ENCODE data around the gene PHYKPL.
A peak's percentile ranks its signal among the peaks of the same experiment; 100 is the strongest.
"Not testable (repeated sequence)": the region's sequence is repeated elsewhere in the genome, so short reads cannot be mapped to it uniquely, and the experiment has no call there.

Gene PHYKPL

DNA sequence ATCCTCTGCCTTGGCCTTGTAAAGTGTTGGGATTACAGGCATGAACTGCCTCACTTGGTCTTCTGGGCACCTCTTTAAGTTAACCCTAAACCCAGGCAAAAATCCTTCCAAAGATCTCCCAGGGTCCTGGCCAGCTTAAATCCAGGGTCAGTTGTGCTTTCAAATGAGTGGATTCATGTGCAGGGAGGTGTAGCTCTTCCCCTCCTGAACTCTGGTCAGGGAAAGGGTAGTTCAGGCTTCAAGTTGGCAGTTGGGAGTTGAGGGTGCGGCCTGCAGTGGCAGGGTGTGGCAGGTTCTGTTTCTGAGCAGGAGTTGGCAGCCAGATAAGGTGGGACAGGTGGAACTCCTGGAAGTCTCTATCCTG lies 24.7 kb downstream of the PHYKPL start:
- no peak for DNase-seq (ENCODE audit: low read depth, low spot score)

DNA sequence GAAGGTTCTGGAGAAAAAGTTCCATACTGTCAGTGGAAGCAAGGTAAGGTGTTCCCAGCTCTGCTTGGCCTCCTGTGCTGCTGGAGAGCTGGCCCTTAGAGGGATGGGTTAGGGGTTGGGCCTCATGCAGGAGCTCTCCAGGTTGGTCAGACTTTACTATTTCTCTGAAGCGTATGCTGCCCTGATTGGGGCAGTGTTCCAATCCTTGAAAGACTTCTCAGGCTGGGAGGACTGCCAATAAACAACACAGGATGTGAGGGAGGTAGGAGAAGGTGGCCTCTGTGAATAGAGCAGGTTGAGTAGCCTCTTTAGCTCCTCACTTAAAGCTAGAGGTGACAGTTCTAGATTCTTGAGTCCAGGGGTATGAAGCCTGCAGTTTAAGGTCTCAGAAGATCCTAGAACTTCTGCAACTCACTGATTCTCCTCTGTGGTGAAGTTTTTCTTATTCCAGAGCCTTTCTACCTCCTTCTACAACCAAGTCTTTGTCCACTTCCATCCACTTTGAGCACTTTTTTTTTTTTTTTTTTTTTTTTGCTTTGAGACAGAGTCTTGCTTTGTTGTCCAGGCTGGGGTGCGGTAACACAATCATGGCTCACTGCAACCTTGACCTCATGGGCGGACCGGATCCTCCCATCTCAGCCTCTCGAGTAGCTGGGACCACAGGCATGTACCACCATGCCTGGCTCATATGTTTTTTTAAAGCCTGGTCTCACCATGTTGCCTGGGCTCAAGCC lies 25.3 kb downstream of the PHYKPL start:
- DNase-seq (ENCODE audit: low read depth, low spot score) = no peak

DNA sequence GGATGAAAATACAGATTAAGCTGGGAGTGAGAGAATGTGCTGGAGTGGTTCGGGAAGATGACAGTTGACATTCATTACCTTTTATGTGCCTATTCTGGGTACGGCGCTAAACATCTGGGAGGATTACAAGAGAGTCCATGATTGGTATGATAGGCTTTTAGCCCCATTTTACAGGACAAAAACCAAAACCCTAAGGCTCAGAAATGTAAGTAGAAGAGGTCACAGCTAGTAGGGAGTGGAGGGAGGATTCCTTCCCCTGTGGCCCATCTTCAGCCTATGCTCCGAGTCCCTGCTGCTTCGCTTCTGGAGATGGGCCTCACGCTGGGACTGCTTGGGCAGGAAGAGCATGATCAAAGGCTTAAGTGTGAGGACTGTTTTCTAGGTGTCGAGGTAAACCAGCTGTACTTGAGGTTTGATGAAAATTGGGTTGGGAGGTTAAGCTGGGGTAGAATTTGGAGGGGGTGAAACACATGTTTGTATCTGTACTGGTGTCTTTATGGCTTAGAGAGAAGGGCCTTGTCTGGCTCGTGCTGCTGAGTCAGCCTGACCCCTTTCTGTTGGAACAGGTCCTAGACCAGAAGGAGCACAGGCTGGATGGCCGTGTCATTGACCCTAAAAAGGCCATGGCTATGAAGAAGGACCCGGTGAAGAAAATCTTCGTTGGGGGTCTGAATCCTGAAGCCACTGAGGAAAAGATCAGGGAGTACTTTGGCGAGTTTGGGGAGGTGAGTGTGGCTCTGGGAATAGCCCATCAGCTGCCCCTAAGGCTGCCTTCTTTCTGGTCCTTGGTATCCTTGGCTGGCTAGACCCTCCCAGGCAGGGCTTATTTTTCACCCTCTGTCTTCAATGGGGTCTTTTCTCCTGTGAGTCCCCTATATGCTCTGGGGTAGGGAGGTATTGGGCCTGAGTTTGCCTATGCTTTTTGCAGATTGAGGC lies 26.2 kb downstream of the PHYKPL start:
- DNase-seq (ENCODE audit: low read depth, low spot score) = no peak

DNA sequence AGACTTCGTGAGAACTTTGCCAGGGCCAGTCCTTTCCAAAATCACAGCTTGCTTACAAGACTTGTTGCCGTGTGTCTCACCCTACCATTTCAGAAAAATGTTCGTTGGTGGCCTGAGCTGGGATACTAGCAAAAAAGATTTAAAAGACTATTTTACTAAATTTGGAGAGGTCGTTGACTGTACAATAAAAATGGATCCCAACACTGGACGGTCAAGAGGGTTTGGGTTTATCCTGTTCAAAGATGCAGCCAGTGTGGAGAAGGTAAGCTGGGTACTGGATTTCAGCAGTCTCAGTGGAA lies 26.9 kb downstream of the PHYKPL start:
- DNase-seq (ENCODE audit: low read depth, low spot score) = no peak

DNA sequence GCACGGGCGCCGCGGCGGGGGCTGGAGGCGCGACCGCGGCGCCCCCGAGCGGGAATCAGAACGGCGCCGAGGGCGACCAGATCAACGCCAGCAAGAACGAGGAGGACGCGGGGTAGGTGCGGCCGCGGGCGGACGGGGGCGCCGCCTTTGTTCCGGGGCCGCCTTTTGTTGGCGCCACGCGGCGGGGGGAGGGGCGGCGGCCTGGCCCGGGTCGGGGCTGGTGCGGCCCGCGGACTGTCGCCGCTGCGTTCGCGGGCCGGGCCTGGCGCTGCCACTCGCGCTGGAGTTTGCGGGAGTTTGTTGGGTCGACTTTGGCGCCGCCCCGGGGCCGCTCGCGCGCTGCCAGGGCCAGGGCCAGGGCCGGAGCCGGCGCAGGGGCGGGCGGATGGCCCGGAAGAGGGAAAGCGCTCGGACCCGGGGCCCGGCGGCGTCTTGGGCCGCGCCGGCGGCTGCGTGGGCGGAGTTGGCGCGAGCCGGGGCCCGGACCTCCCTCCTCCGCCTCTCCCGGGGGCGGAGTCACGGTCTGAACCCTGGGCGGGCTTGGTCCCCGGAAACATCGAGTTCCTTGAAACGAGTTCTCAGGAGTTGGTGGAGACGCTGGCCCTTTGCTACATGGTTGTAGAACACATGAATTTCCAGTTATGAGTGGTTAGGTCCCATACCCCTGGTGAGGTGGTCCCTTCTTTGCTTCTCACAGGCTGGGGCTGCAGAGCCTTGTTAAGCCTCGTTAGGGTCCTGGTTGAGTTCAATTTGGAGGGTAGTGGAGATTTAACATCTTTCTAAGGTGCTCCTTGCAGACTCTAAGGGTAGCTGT lies 27.5 kb downstream of the PHYKPL start:
- peak; percentile 32 for DNase-seq (ENCODE audit: low read depth, low spot score)

DNA sequence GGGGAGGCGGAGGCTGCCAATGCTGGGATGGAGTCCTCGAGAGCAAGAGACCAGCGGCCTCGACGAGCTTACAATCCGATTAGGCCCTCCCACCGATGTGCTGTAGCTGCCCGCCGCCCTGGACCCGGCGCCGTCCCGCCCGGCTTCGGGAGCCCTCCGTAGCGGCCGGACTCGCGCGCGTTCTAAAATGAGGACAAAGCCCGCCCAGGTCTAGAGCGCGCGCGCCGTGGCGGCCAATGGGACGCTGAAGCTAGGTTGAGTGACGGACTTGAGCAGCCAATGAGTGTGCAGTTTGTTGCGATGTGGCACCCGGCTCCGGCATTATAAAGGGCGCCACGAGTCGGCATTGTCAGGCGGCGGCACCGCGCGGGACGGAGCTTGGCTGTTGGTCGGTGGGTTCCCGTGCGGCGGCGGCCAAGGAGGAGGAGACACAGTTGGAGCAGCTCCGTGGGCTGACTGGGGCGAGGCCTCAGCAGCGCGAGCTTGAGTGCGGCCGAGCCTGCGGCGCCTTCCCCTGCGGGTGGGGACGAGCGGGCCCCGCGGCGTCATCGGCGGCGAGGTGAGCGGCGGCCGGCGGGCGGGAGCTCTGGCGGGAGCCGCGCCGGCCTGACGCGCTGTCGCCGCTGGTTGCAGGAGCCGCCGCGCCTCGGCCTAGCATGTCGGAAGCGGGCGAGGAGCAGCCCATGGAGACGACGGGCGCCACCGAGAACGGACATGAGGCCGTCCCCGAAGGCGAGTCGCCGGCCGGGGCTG lies 28.2 kb downstream of the PHYKPL start, which contains the start of gene HNRNPAB:
HNRNPAB (plus strand) TSS at position 352 of the 753 bp plus-strand sequence; CDS start at position 657, 305 bp downstream.
- peak; percentile 90 for DNase-seq (ENCODE audit: low read depth, low spot score)

DNA sequence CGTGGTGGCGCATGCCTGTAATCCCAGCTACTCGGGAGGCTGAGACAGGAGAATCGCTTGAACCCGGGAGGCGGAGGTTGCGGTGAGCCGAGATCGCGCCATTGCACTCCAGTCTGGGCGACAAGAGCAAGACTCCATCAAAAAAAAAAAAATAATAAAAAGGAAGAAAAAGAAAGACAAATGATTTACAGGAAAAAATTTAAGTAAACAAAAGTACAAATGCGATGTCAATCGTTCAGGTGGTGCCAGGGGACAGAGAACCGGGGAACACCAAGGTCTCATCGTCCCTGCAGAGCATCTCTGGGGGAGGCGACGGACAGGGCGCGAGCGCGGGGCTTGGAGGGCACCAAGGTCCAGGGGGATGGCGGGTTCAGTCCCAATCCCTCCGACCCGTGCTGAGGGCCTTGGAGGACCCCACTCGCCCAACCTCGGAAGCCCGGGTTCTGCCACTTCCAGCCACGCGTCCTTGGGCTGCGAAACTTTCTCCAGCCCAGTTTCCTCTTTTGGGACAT lies 28.9 kb downstream of the PHYKPL start:
- no peak for DNase-seq (ENCODE audit: low read depth, low spot score)

DNA sequence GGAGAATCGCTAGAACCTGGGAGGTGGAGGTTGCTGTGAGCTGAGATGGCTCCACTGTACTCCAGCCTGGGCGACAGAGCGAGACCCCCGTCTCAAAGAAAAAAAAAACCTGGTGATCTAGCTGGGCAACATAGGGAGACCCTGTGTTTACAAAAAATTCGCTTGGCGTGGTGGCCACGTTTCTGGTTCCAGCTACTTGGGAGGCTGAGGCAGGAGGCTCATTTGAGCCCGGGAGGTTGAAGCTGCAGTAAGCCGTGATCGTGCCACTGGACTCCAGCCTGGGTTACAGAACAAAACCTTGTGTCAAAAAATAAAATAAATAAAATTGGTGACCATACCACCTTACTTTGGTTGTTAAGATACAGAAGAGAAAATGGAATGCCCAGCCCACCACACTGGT lies 30.1 kb downstream of the PHYKPL start:
- no peak for DNase-seq (ENCODE audit: low read depth, low spot score)

DNA sequence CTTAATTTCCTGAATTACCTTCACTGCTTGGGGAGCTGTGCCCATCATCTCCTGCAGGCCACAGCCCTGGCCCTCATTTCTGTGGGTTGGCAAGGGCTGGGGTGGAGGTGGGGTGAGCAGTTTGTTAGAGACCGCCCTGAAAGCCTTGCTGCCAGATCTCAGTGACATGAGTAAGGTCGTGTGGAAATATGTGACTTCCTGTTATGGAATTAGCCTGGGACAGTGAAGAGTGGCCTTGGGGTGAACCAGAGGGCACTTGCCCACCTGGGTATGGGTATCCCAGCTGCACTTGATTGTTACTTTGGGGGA lies 30.7 kb downstream of the PHYKPL start:
- no peak for DNase-seq (ENCODE audit: low read depth, low spot score)

DNA sequence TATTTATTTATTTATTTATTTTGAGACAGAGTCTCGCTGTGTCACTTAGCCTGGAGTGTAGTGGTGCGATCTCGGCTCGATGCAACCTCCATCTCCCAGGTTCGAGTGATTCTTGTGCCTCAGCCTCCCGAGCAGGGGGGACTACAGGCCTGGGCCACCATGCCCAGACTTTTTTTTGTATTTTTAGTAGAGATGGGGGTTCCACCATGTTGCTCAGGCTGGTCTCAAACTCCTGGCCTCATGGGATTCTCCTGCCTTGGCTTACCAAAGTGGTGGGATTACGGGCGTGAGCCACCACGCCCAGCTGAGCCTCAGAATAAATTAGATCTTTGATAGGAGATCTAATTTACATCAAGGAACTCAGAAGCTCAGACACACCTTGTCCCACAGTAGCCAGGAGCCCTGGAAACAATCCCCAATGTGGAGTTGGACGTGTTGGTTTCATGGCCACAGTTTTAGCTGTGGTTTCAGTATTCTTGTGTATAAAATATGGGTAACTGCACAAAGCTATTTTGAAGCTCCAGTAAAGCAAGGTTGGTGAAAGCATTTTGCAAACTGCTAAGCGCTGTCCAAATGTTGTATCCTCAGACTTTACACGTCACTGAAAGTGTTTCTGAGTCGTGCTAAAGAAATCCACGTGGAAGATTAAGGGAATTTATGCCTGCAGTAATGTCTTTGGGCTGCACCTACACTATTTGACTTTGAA lies 31.2 kb downstream of the PHYKPL start:
- no peak for DNase-seq (ENCODE audit: low read depth, low spot score)

DNA sequence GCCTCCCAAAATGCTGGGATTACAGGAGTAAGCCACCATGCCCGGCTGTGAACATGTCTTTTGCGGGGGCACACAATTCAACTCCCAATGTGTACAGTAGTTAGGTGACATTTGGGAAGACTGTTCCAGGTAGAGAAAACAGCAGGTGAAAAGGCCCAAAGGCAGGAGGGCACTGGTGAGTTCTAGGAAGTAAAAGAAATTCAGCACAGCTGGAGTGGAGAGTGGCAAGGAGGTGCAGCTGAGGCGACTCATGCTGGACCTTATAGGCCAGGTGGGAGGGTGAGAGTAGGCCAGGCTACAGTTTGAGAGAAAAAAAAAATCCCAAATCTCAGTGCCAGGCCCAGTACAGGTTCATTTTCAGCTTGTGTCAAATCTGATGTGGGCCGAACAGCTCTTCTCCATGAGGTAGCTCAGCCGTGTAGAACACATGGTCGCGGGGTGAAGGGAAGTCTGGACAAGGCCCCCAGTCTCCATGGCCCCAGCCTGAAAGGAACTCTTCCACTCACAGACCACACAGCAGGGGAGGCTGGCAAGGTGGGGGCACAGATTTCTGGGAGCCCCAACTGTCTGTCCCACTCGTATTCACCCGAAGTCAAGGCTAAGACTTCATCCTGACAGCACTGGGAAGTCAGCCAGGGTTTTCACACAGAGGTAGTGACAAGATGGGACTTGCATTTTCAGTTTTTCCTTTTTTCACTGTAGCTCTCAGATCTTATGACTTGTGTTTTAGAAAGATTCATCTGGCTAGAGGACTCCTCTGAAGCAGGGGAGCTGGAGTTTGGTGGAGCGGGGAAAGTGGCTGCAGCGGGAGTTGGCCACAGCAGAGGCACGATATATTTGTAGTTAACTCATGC lies 32.8 kb downstream of the PHYKPL start:
- no peak for DNase-seq (ENCODE audit: low read depth, low spot score)

DNA sequence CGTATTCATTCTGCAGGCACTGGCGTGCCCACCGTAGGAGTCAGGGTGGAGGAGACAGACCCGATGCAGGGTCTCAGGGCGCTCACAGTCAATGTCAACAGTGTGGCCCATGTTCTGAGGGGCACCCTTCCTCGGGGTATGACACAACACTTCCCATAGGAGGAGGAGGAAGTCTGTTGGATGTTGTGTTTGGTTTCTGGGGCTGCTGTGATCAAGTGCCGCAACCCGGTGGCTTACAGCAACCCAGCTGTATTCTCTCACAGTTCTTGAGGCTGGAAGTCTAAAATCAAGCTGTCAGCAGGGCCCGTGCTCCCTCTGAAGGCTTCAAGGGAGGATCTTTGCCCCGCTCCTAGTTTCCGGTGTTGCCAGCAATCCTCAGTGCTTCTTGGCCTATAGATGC lies 33.9 kb downstream of the PHYKPL start:
- no peak for DNase-seq (ENCODE audit: low read depth, low spot score)

DNA sequence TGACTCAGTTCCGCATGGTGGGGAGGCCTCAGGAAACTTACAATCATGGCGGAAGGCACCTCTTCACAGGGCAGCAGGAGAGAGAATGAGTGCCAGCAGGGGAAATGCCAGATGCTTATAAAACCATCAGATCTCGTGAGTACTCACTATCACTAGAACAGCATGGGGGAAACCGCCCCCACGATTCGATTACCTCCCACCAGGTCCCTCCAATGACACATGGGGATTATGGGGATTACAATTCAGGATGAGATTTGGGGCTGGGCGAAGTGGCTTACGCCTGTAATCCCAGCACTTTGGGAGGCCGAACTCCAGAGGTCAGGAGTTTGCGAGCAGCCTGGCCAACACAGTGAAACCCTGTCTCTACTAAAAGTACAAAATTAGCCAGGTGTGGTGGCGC lies 34.5 kb downstream of the PHYKPL start:
- not testable (repeated sequence) for DNase-seq (ENCODE audit: low read depth, low spot score)

DNA sequence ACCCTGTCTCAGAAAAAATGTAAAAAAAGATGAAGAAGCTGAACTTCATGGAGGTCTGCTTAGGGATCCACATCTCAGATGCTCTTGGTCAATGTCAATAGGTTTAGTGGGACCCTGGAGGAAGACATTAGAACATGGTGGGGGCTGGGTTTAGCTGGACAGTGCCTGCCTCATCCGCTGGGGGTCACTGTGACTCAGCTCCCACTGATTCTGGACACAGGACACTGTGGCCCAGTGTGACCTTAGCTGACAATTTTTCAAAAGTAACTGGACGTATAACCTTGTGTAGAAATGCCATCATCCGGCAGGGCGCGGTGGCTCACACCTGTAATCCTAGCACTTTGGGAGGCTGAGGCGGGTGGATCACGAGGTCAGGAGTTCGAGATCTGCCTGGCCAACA lies 35.6 kb downstream of the PHYKPL start:
- DNase-seq (ENCODE audit: low read depth, low spot score) = no peak

DNA sequence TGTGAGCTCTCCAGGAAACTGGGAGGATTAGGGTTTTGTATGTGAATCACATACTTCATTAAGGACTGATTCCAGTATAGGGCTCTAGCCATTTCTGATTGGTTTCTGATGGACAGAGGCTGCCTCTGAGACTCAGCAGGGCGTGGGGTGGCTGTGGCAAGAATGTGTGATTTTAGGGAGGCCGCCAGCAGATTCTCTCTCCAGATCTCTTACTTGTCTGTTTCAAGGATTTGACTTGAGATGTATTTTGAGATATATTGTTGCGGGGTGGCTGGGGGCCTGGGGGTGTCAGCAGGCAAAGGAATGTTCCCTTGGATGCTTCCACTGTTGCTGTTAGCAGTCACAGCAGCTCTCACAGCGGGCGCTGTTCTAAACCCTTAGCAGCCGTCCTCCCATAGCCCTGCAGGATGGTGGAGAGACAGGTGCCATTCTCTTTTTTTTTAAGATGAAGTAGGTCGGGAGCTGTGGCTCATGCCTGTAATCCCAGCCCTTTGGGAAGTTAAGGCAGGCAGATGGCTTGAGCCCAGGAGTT lies 36.3 kb downstream of the PHYKPL start:
- no peak for DNase-seq (ENCODE audit: low read depth, low spot score)

DNA sequence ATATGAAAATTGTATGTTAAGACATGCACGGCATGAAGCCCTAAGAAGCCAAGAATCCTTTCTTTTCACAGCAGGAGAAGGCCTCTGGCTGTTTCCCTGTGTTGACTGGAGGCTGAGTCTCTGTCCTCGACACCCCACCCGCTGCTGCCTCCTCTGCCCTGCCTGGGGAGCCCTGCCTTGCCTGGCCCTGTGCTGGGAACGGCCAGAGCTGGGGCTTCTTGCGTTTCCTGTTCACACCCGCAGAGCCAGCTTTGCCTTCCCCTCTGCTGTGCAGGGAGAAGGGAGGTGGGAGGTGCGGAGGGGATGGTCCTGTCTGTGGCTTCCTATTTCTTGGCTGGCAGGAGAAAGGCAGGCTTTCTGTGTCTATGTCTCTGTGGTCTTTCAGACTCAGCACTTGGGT lies 38.6 kb downstream of the PHYKPL start:
- no peak for DNase-seq (ENCODE audit: low read depth, low spot score)

DNA sequence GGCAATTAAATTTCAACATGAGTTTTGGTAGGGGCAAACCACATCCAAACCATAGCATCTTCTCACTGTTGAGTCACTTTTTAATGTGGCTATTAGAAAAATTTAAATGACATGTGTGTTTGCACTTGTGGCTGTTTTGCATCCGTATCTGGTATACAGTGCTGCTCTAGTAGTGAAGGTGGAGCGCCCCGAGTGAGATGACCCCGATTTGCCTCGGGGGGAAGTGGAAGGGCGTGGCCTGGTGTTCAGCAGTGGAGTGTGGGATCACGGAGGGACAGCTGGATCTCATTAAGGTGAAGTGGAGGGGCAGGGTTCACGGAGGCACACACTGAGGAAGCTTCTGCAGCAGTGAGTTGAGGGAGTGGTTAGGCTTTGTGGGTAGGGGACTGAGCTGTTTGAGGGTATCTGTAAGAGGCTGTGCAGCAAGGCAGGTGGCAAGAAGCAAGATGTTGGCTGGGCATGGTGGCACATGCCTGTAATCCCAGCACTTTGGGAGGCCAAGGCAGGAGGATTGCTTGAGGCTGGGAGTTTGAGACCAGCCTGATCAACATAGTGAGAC lies 39.3 kb downstream of the PHYKPL start:
- no peak for DNase-seq (ENCODE audit: low read depth, low spot score)

DNA sequence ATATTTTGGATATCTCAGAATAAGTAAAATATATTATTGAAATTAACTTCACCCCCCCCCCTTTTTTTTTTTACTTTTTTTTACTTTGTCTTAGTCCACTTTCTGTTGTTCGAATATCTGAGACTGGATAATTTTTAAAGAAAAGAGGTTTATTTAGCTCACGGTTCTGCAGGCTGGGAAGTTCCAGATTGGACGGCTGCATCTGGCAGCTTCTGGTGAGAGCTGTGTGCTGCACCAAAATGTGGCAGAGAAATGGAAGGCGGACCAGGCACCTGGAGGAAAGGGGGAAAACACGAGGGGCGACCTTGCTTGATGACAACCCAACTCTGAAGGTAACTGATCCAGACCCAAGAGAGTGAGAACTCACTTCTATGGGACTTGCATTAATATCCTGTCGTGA lies 39.8 kb downstream of the PHYKPL start:
- DNase-seq (ENCODE audit: low read depth, low spot score) = no peak

DNA sequence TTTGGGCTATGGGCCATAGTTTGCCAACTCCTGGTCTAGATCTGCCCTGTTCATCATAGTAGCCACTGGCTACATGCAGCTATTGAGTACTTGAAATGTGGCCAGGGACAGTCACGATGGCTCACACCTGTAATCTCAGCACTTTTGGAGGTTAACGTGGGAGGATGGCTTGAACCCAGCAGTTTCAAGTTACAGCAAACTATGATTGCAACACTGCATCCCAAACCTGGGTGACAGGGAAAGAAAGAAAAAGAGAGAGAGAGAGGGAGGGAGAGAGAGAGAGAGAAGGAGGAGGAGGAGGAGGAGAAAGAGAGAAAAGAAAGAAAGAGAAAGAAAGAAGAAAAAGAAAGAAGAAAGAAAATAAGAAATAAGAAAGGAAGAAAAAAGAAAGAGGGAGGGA lies 40.4 kb downstream of the PHYKPL start:
- no peak for DNase-seq (ENCODE audit: low read depth, low spot score)

Measured in activated CD4-positive, CD25-positive, alpha-beta regulatory T cell treated with anti-CD3 and anti-CD28 coated beads, Interleukin-2, amount 50 U/mL, for 16 hours (primary cell).